ENCODE results near the gene TJP2. TPM values are rescaled to one million over a fixed set of nuclear protein-coding genes. Genes with fewer than 3 reads are reported as not detected.

Gene TJP2
- total RNA-seq = 234 and 254 TPM in 2 replicates
- long read RNA-seq, partial matches to known transcripts = 72 of 77 reads
- long read RNA-seq, other reads (novel, unspliced or antisense) = 5 of 77 reads

- TF ChIP-seq, protein P1, sequence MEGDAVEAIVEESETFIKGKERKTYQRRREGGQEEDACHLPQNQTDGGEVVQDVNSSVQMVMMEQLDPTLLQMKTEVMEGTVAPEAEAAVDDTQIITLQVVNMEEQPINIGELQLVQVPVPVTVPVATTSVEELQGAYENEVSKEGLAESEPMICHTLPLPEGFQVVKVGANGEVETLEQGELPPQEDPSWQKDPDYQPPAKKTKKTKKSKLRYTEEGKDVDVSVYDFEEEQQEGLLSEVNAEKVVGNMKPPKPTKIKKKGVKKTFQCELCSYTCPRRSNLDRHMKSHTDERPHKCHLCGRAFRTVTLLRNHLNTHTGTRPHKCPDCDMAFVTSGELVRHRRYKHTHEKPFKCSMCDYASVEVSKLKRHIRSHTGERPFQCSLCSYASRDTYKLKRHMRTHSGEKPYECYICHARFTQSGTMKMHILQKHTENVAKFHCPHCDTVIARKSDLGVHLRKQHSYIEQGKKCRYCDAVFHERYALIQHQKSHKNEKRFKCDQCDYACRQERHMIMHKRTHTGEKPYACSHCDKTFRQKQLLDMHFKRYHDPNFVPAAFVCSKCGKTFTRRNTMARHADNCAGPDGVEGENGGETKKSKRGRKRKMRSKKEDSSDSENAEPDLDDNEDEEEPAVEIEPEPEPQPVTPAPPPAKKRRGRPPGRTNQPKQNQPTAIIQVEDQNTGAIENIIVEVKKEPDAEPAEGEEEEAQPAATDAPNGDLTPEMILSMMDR (IDR thresholded peaks at IDR 0.05; ENCODE audit: unreplicated experiment) = no peak
- Mint-ChIP-seq H3K27ac (peak within 1 kb of the TSS; percentile 81), H3K27me3 (no peaks in the 10 kb centered on the region), H3K36me3 (ENCODE audit: insufficient read depth) (no peaks in the 10 kb centered on the region), H3K4me3 (ENCODE audit: low read depth) (peak within 1 kb of the TSS; percentile 80), H3K9me3 (ENCODE audit: low read depth) (no peaks in the 10 kb centered on the region), H3K4me1 (ENCODE audit: low read depth) (peaks cover 65% of the 10 kb centered on the region)
- peak; percentile 38 for DNase-seq (ENCODE audit: low spot score, unreplicated experiment)
Observed at GRCh38 chr9:69173891-69174615, at the start of gene TJP2. TJP2 (plus strand) TSS chr9:69174277; CDS start chr9:69174373, 96 bp downstream.

GRCh38 chr9:69130456-69131441 lies 43.3 kb upstream of the TJP2 start:
- Mint-ChIP-seq H3K27ac (peak overlapping the region; percentile 51), H3K27me3 (no peaks in the 10 kb centered on the region), H3K9me3 (ENCODE audit: low read depth) (no peaks in the 10 kb centered on the region), H3K4me3 (ENCODE audit: low read depth) (peak overlapping the region; percentile 37), H3K4me1 (ENCODE audit: low read depth) (peaks cover 42% of the 10 kb centered on the region), H3K36me3 (ENCODE audit: insufficient read depth) (peaks cover 16% of the 10 kb centered on the region)
- TF ChIP-seq, protein P1 (IDR thresholded peaks at IDR 0.05; ENCODE audit: unreplicated experiment) = no peak
- DNase-seq (ENCODE audit: low spot score, unreplicated experiment) = no peak

DNA sequence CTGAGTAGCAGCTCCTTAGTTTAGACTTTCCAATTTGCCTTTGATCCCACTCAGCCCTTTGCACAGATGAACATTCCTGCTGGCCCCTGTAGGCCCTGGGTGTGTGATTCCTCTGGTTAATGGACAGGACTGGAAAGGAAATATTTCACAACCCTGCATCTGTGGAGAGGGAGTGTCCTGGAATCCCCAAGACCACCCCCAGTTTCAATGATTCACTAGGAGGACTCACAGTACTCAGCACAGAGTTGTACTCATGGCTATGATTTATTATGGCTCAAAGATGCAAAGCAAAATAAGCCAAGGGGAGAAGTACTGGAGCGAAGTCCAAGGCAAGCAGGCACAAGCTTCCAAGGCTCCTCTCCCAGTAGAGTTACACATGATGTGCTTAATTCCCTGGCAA lies 42.4 kb upstream of the TJP2 start:
- peak overlapping the region; percentile 55 for H3K27ac Mint-ChIP-seq
- H3K4me1 Mint-ChIP-seq (ENCODE audit: low read depth) = peaks cover 44% of the 10 kb centered on the region
- TF ChIP-seq, protein P1 (IDR thresholded peaks at IDR 0.05; ENCODE audit: unreplicated experiment) = no peak
- no peak overlapping the region for H3K4me3 Mint-ChIP-seq (ENCODE audit: low read depth)
- peaks cover 21% of the 10 kb centered on the region for H3K36me3 Mint-ChIP-seq (ENCODE audit: insufficient read depth)
- no peaks in the 10 kb centered on the region for H3K9me3 Mint-ChIP-seq (ENCODE audit: low read depth)
- no peaks in the 10 kb centered on the region for H3K27me3 Mint-ChIP-seq
- no peak for DNase-seq (ENCODE audit: low spot score, unreplicated experiment)

GRCh38 chr9:69132361-69132760 lies 41.7 kb upstream of the TJP2 start:
- no peak overlapping the region for H3K4me3 Mint-ChIP-seq (ENCODE audit: low read depth)
- peaks cover 21% of the 10 kb centered on the region for H3K36me3 Mint-ChIP-seq (ENCODE audit: insufficient read depth)

More at GRCh38 chr9:69132361-69132760, 41.7 kb upstream of the TJP2 start:
- H3K27ac Mint-ChIP-seq = peak overlapping the region; percentile 77
- no peaks in the 10 kb centered on the region for H3K27me3 Mint-ChIP-seq
- H3K4me1 Mint-ChIP-seq (ENCODE audit: low read depth) = peaks cover 47% of the 10 kb centered on the region
- TF ChIP-seq, protein P1 (IDR thresholded peaks at IDR 0.05; ENCODE audit: unreplicated experiment) = no peak
- no peak for DNase-seq (ENCODE audit: low spot score, unreplicated experiment)
- no peaks in the 10 kb centered on the region for H3K9me3 Mint-ChIP-seq (ENCODE audit: low read depth)

All from progenitor cell of endocrine pancreas (in vitro differentiated cells).